Hepatocyte (in vitro differentiated cells): Measurements from ENCODE around the gene ADGRV1. TPM values are rescaled to one million over a fixed set of nuclear protein-coding genes. Genes with fewer than 3 reads are reported as not detected.

ENCODE experiments used
- DNase-seq: peaks from one replicate; pipeline ENCODE4 v3.0.0-alpha.2; 2016; ENCODE audit warnings: low spot score
- H2AFZ ChIP-seq: fragments of 200-600 bp; sonication (generic); 2 replicates; pipeline ENCODE4 v1.6.0; 2016; ENCODE audit warnings: antibody characterized with exemption, mild to moderate bottlenecking
- H3K27ac ChIP-seq: fragments of 200-600 bp; sonication (generic); 2 replicates; pipeline ENCODE4 v1.5.1; 2016; ENCODE audit warnings: mild to moderate bottlenecking
- H3K27me3 ChIP-seq: fragments of 200-600 bp; sonication (generic); 2 replicates; pipeline ENCODE4 v1.6.1; 2016
- H3K36me3 ChIP-seq: fragments of 200-600 bp; sonication (generic); replicated peaks from 2 replicates; pipeline ENCODE4 v1.5.1; 2016; ENCODE audit warnings: low read depth; ENCODE audit not compliant: insufficient read depth
- H3K4me1 ChIP-seq: fragments of 200-600 bp; sonication (generic); 2 replicates; pipeline ENCODE4 v1.5.1; 2016; ENCODE audit warnings: mild to moderate bottlenecking, moderate library complexity; ENCODE audit not compliant: insufficient read depth
- H3K4me2 ChIP-seq: fragments of 200-600 bp; sonication (generic); 2 replicates; pipeline ENCODE4 v1.6.0; 2016
- H3K4me3 ChIP-seq: fragments of 200-600 bp; sonication (generic); 2 replicates; pipeline ENCODE4 v1.5.1; 2016; ENCODE audit warnings: mild to moderate bottlenecking
- H3K79me2 ChIP-seq: fragments of 200-600 bp; sonication (generic); 2 replicates; pipeline ENCODE4 v1.6.0; 2017; ENCODE audit warnings: mild to moderate bottlenecking
- H3K9me2 ChIP-seq: fragments of 200-600 bp; sonication (generic); replicated peaks from 2 replicates; pipeline ENCODE4 v1.6.0; 2017; ENCODE audit warnings: mild to moderate bottlenecking; ENCODE audit not compliant: insufficient read depth
- H3K9me3 ChIP-seq: fragments of 200-600 bp; sonication (generic); 2 replicates; pipeline ENCODE4 v1.5.1; 2016; ENCODE audit warnings: low read depth, mild to moderate bottlenecking
- H4K20me1 ChIP-seq: fragments of 200-600 bp; sonication (generic); 2 replicates; pipeline ENCODE4 v1.6.0; 2016; ENCODE audit warnings: mild to moderate bottlenecking; ENCODE audit not compliant: insufficient read depth, poor library complexity, severe bottlenecking
- EZH2 ChIP-seq: fragments of 200-600 bp; sonication (generic); IDR thresholded peaks from 2 replicates; pipeline ENCODE4 v1.6.1; 2016; ENCODE audit warnings: antibody characterized with exemption, mild to moderate bottlenecking, borderline replicate concordance
- EZH2phosphoT487 ChIP-seq: fragments of 200-600 bp; sonication (generic); IDR thresholded peaks from one replicate; pipeline ENCODE4 v1.6.1; 2018; ENCODE audit warnings: antibody characterized with exemption, mild to moderate bottlenecking, low read depth, moderate library complexity; ENCODE audit not compliant: unreplicated experiment, severe bottlenecking
- WGBS: methylation state at CpG from one replicate; pipeline ENCODE4 v1.1.6; 2016; ENCODE audit warnings: low lambda C conversion rate; ENCODE audit errors: missing lambda C conversion rate; 5-methylcytosine and 5-hydroxymethylcytosine counted together
- polyA plus RNA-seq: library from polyadenylated mRNA; unstranded; fragments of >200 nt; fragmentation: Nextera tagmentation; extraction: Ambion mirVana; gene quantifications from 2 replicates; pipeline ENCODE4 v1.2.1, GENCODE V29; 2016
- total RNA-seq: library from RNA; depleted of rRNA; stranded (reverse); fragments of >200 nt; gene quantifications from 2 replicates; pipeline ENCODE4 v1.2.3, GENCODE V29; 2014
- TF ChIP-seq, protein P1 (sequence below): fragments of 200-600 bp; sonication (generic); IDR thresholded peaks from 2 replicates; pipeline ENCODE4 v1.5.1; 2016; ENCODE audit warnings: antibody characterized with exemption, mild to moderate bottlenecking; ENCODE audit not compliant: poor library complexity

Gene ADGRV1
- total and polyA plus RNA-seq, 2 experiments from 2014 or later = 74.9 to 88.3 TPM

DNA sequence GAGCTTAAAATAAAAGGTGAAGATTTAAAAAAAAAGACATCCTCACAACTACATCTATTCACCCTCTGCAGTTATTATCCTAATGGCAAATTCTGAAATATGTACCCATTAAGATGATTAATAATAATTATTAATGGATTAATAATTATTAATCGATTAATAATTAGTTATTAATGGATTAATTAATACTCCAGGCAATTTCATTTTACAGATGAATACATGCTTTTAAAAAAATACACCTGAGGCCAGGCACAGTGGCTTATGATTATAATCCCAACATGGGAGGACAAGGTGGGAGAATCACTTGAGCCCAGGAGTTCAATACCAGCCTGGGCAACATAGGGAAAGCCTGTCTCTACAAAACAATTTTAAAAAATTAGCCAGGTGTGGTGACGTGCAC is 642.1 kb downstream of the ADGRV1 start:
- H3K4me3 ChIP-seq = no peak overlapping the region
- no peaks in the 10 kb centered on the region for H3K4me1 ChIP-seq
- DNase-seq = no peak
- H4K20me1 ChIP-seq = no peaks in the 10 kb centered on the region
- no peak overlapping the region for H2AFZ ChIP-seq
- no peaks in the 10 kb centered on the region for H3K36me3 ChIP-seq
- no peak overlapping the region for H3K27ac ChIP-seq
- H3K9me2 ChIP-seq = no peaks in the 10 kb centered on the region
- no peaks in the 10 kb centered on the region for H3K79me2 ChIP-seq
- no peaks in the 10 kb centered on the region for H3K27me3 ChIP-seq
- 96% methylated on average over 2 of the region's 2 CpGs for WGBS
- H3K9me3 ChIP-seq = no peaks in the 10 kb centered on the region
- no peak overlapping the region for H3K4me2 ChIP-seq
- TF ChIP-seq EZH2phosphoT487 = no peak
- TF ChIP-seq EZH2 = no peak
- TF ChIP-seq, protein P1, sequence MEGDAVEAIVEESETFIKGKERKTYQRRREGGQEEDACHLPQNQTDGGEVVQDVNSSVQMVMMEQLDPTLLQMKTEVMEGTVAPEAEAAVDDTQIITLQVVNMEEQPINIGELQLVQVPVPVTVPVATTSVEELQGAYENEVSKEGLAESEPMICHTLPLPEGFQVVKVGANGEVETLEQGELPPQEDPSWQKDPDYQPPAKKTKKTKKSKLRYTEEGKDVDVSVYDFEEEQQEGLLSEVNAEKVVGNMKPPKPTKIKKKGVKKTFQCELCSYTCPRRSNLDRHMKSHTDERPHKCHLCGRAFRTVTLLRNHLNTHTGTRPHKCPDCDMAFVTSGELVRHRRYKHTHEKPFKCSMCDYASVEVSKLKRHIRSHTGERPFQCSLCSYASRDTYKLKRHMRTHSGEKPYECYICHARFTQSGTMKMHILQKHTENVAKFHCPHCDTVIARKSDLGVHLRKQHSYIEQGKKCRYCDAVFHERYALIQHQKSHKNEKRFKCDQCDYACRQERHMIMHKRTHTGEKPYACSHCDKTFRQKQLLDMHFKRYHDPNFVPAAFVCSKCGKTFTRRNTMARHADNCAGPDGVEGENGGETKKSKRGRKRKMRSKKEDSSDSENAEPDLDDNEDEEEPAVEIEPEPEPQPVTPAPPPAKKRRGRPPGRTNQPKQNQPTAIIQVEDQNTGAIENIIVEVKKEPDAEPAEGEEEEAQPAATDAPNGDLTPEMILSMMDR = no peak

DNA sequence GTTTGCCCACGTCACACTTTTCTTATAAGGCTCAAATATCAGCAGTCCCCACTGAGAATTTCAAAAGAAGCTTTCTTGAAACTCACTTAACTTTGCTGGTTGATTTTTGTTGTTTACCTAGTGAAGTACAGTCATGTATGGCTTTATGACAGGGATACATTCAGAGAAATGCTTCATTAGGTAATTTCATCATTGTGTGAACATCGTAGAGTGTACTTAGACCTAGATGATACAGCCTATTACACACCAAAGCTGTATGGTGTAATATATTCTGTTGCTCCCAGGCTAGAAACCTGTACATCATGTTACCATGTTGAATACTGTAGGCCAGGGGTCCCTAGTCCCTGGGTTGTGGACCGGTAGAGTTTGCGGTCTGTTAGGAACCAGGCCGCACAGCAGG is 647.5 kb downstream of the ADGRV1 start:
- Histone ChIP-seq H3K9me2 (no peaks in the 10 kb centered on the region), H3K27me3 (no peaks in the 10 kb centered on the region), H3K4me3 (no peak overlapping the region), H3K9me3 (no peaks in the 10 kb centered on the region), H3K27ac (no peak overlapping the region), H3K4me1 (no peaks in the 10 kb centered on the region), H2AFZ (no peak overlapping the region), H4K20me1 (no peaks in the 10 kb centered on the region), H3K36me3 (no peaks in the 10 kb centered on the region), H3K79me2 (no peaks in the 10 kb centered on the region), H3K4me2 (no peak overlapping the region)
- WGBS = 98% methylated on average over 4 of the region's 5 CpGs
- DNase-seq = no peak
- no peak for TF ChIP-seq EZH2
- TF ChIP-seq EZH2phosphoT487 = no peak
- TF ChIP-seq, protein P1 = no peak

DNA sequence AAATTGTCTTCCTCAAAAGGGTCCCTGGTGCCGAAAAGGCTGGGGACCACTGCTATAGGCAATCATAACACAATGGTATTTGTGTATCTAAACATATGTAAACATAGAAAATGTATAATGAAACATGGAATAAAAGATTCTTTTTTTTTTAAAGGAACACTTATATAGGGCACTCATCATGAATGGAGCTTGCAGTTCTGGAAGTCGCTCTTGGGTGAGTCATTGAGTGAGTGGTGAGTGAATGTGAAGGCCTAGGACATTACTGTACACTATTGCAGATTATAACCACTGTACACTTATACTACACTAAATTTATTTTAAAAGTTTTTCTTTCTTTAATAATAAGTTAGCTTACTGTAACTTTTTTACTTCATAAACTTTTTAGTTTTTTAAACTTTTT is 648.1 kb downstream of the ADGRV1 start:
- Histone ChIP-seq H3K27me3 (no peaks in the 10 kb centered on the region), H3K4me1 (peaks cover 5% of the 10 kb centered on the region), H4K20me1 (no peaks in the 10 kb centered on the region), H3K4me3 (no peak overlapping the region), H3K79me2 (no peaks in the 10 kb centered on the region), H3K9me3 (no peaks in the 10 kb centered on the region), H3K36me3 (no peaks in the 10 kb centered on the region), H3K27ac (no peak overlapping the region), H3K9me2 (no peaks in the 10 kb centered on the region), H3K4me2 (no peak overlapping the region), H2AFZ (no peak overlapping the region)
- WGBS = 90% methylated on average over 2 of the region's 2 CpGs
- no peak for TF ChIP-seq EZH2phosphoT487
- TF ChIP-seq, protein P1 = no peak
- TF ChIP-seq EZH2 = no peak
- DNase-seq = no peak

DNA sequence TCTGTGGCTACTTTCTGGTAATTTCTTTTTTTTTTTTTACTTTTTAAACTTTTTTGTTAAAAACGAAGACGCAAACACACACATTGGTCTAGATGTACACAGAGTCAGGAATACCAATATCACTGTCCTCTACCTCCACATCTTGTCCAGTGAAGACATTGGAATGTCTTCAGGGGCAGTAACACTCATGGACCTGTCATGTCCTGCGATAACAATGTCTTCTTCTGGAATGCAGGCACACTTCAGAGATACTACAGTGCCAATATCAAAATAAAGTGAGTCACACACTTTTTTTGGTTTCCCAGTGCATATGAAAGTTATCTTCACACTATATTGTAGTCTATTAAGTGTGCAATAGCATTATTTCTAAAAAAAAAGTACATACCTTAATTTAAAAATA is 648.7 kb downstream of the ADGRV1 start:
- Histone ChIP-seq H3K4me2 (no peak overlapping the region), H3K79me2 (no peaks in the 10 kb centered on the region), H3K9me3 (no peaks in the 10 kb centered on the region), H3K9me2 (no peaks in the 10 kb centered on the region), H2AFZ (no peak overlapping the region), H3K27me3 (no peaks in the 10 kb centered on the region), H3K4me1 (peaks cover 11% of the 10 kb centered on the region), H3K27ac (no peak overlapping the region), H4K20me1 (no peaks in the 10 kb centered on the region), H3K4me3 (no peak overlapping the region), H3K36me3 (no peaks in the 10 kb centered on the region)
- TF ChIP-seq EZH2phosphoT487 = no peak
- TF ChIP-seq, protein P1 = no peak
- no peak for TF ChIP-seq EZH2
- WGBS = 96% methylated on average over 3 of the region's 3 CpGs
- DNase-seq = no peak
